NT2/D1 (cell line): Measurements from ENCODE around the gene GLG1.

ENCODE experiments used
- SUZ12 ChIP-seq: IDR thresholded peaks from 2 replicates; pipeline ENCODE4 v1.6.1; 2011; ENCODE audit not compliant: insufficient read length, insufficient read depth; ENCODE audit errors: extremely low read depth
- YY1 ChIP-seq: IDR thresholded peaks from 2 replicates; pipeline ENCODE4 v1.6.1; 2011; ENCODE audit not compliant: insufficient read length, insufficient read depth

GRCh38 chr16:74567901-74568300 lies 39.0 kb downstream of the GLG1 start:
- TF ChIP-seq YY1: no peak
- TF ChIP-seq SUZ12: no peak
